Panc1 (cell line): ENCODE data around the gene SAMD14. TPM values are rescaled to one million over a fixed set of nuclear protein-coding genes. Genes with fewer than 3 reads are reported as not detected.
A peak's percentile ranks its signal among the peaks of the same experiment; 100 is the strongest.

ENCODE experiments used
- ATAC-seq: fragments of 200-7000 bp; cut with Tn5 transposase; 2 replicates; pipeline ENCODE4 v1.9.1; 2020; ENCODE audit warnings: mild to moderate bottlenecking, moderate library complexity
- BruUV-seq: library from RNA; stranded (reverse); fragments of 400-500 nt; replicated peaks from 2 replicates; lab custom pipeline; 2021; lab: Mats Ljungman, UMichigan
- CTCF ChIA-PET: fragments of 300-600 bp; sonication (Branson Sonifier 250); formaldehyde crosslinking; loops from one replicate; lab custom pipeline; 2022; ENCODE audit warnings: antibody characterized with exemption; lab: Charles Lee
- POLR2A ChIA-PET: fragments of 300-600 bp; sonication (Branson Sonifier 250); formaldehyde crosslinking; loops from one replicate; lab custom pipeline; 2022; ENCODE audit warnings: antibody characterized with exemption; lab: Charles Lee
- DNase-seq: peaks from one replicate; pipeline ENCODE4 v3.0.0-alpha.2; 2010; ENCODE audit warnings: low read depth, low spot score
- H3K27ac ChIP-seq: 2 replicates; pipeline ENCODE4 v1.5.1; 2011; ENCODE audit warnings: mild to moderate bottlenecking, low read length, inconsistent platforms
- H3K27me3 ChIP-seq: fragments of 200-500 bp; sonication (Bioruptor generic); 2 replicates; pipeline ENCODE4 v1.6.0; 2014; ENCODE audit warnings: low read length, inconsistent platforms; ENCODE audit not compliant: control insufficient read depth, insufficient read depth
- H3K36me3 ChIP-seq: fragments of 200-500 bp; sonication (Bioruptor generic); 2 replicates; pipeline ENCODE4 v1.5.1; 2014; ENCODE audit warnings: inconsistent platforms, mild to moderate bottlenecking, low read length, moderate library complexity; ENCODE audit not compliant: control insufficient read depth, insufficient read depth
- H3K4me1 ChIP-seq: 2 replicates; pipeline ENCODE4 v1.5.1; 2011; ENCODE audit warnings: inconsistent platforms, mild to moderate bottlenecking, low read length, moderate library complexity; ENCODE audit not compliant: control insufficient read depth, insufficient read depth
- H3K4me3 ChIP-seq, 2 experiments: 2 replicates each; pipeline ENCODE4 v1.5.1; 2011 to 2012; ENCODE audit warnings: low read depth in 2 of 2, low read length in 2 of 2, mild to moderate bottlenecking in 2 of 2, inconsistent platforms in 1 of 2, moderate library complexity in 1 of 2
- H3K9me3 ChIP-seq: fragments of 200-500 bp; sonication (Bioruptor generic); 2 replicates; pipeline ENCODE4 v1.5.1; 2014; ENCODE audit warnings: low read depth, mild to moderate bottlenecking, inconsistent platforms, low read length, moderate library complexity; ENCODE audit not compliant: control insufficient read depth, insufficient read depth
- POLR2AphosphoS5 ChIP-seq: IDR thresholded peaks from 2 replicates; pipeline ENCODE4 v1.6.1; 2012; ENCODE audit warnings: mild to moderate bottlenecking, low read depth, low read length, moderate library complexity
- SIN3A ChIP-seq: IDR thresholded peaks from 2 replicates; pipeline ENCODE4 v1.6.1; 2012; ENCODE audit warnings: low read depth, mild to moderate bottlenecking, low read length, moderate library complexity, borderline replicate concordance; ENCODE audit not compliant: insufficient read depth
- TCF7L2 ChIP-seq: IDR thresholded peaks from 2 replicates; pipeline ENCODE4 v1.6.1; 2011; ENCODE audit warnings: mild to moderate bottlenecking, low read depth, low read length, inconsistent platforms
- in situ Hi-C: cut with HindIII; loops from 2 replicates; pipeline ENCODE4 v1.10.0; 2016; ENCODE audit warnings: low sequenced_read_pairs, low pct_unique_long_range_greater_than_20kb
- intact Hi-C: fragments of 100-400 bp; cut with micrococcal nuclease; formaldehyde crosslinking; loops from one replicate; pipeline ENCODE4 v1.10.0; 2022; ENCODE audit not compliant: unreplicated experiment
- total RNA-seq: library from RNA; stranded (reverse); gene quantifications from one replicate; pipeline ENCODE4 v1.2.1, GENCODE V29; 2021; ENCODE audit not compliant: unreplicated experiment
- TF ChIP-seq, protein P1 (sequence below): fragments of 450-650 bp; IDR thresholded peaks from 2 replicates; pipeline ENCODE4 v1.5.1; 2017; ENCODE audit warnings: mild to moderate bottlenecking
- TF ChIP-seq, protein P2 (sequence below), 2 experiments: IDR thresholded peaks; 2 replicates each; pipeline ENCODE4 v1.6.1; 2011 to 2012; ENCODE audit warnings: low read depth in 2 of 2, control low read depth in 1 of 2, low read length in 1 of 2, mild to moderate bottlenecking in 1 of 2, moderate library complexity in 1 of 2; ENCODE audit not compliant: insufficient read depth in 1 of 2

The SAMD14 gene
- total RNA-seq, 1 experiment from 2014 or later: 6.9 TPM

DNA sequence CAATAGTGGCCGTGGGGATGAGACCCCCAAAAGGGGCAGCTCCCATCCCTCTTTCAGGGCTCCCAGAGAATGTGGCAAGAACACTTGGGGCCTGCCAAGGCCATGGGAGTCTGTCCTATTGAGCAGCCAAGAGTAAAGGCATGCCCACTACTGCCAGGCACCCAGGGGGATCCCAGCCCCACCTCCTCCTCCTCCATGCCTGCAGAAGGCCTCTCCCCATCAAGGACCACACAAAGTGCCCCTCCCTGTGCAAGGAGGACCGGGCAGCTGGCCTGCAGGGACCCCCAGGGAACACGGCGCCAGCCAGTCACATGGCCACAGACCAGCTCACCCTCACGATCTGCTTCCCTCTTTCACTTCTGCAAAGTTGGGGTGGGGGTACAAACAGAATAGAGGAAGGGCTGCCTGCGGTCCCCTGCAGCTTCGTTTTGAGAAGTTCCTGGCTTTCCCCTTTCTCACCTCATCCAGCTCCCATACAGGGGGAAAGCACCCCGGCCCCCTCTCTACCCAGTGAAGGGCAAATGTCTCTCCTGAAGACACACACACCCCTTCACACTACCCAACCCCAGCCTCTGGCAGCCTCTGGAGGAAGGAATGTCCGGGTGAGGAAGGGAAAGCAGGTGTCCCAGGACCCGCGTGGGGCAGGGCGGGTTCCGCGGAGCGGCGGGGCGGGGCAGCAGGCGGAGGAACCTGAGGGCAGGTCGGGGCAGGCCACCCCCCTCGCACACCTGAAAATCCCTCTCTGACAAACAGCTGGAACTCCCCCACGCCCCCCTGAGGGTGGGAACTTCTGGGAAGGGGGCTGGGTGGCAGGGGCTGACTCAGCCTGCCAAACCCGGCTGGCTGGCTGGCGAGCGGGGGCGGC lies 18.5 kb upstream of the SAMD14 start:
- H3K27ac ChIP-seq: peak overlapping the region; percentile 76
- peak overlapping the region; percentile 70 to 97 for H3K4me3 ChIP-seq
- no peaks in the 10 kb centered on the region for H3K27me3 ChIP-seq
- BruUV-seq: no TSS peak
- TF ChIP-seq, protein P1, sequence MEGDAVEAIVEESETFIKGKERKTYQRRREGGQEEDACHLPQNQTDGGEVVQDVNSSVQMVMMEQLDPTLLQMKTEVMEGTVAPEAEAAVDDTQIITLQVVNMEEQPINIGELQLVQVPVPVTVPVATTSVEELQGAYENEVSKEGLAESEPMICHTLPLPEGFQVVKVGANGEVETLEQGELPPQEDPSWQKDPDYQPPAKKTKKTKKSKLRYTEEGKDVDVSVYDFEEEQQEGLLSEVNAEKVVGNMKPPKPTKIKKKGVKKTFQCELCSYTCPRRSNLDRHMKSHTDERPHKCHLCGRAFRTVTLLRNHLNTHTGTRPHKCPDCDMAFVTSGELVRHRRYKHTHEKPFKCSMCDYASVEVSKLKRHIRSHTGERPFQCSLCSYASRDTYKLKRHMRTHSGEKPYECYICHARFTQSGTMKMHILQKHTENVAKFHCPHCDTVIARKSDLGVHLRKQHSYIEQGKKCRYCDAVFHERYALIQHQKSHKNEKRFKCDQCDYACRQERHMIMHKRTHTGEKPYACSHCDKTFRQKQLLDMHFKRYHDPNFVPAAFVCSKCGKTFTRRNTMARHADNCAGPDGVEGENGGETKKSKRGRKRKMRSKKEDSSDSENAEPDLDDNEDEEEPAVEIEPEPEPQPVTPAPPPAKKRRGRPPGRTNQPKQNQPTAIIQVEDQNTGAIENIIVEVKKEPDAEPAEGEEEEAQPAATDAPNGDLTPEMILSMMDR: no peak; the same call in 1 of the 2 replicates
- TF ChIP-seq SIN3A (peak; percentile 94; the same call in 1 of the 2 replicates), POLR2AphosphoS5 (no peak; the same call in 1 of the 2 replicates), TCF7L2 (no peak)
- TF ChIP-seq, protein P2, sequence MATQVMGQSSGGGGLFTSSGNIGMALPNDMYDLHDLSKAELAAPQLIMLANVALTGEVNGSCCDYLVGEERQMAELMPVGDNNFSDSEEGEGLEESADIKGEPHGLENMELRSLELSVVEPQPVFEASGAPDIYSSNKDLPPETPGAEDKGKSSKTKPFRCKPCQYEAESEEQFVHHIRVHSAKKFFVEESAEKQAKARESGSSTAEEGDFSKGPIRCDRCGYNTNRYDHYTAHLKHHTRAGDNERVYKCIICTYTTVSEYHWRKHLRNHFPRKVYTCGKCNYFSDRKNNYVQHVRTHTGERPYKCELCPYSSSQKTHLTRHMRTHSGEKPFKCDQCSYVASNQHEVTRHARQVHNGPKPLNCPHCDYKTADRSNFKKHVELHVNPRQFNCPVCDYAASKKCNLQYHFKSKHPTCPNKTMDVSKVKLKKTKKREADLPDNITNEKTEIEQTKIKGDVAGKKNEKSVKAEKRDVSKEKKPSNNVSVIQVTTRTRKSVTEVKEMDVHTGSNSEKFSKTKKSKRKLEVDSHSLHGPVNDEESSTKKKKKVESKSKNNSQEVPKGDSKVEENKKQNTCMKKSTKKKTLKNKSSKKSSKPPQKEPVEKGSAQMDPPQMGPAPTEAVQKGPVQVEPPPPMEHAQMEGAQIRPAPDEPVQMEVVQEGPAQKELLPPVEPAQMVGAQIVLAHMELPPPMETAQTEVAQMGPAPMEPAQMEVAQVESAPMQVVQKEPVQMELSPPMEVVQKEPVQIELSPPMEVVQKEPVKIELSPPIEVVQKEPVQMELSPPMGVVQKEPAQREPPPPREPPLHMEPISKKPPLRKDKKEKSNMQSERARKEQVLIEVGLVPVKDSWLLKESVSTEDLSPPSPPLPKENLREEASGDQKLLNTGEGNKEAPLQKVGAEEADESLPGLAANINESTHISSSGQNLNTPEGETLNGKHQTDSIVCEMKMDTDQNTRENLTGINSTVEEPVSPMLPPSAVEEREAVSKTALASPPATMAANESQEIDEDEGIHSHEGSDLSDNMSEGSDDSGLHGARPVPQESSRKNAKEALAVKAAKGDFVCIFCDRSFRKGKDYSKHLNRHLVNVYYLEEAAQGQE (IDR thresholded peaks at IDR 0.05; ENCODE audit: insufficient read depth in 1 of 2, low read depth in 2 of 2, low read length in 1 of 2): no peak
- H3K9me3 ChIP-seq: no peaks in the 10 kb centered on the region
- H3K4me1 ChIP-seq: peaks cover 44% of the 10 kb centered on the region
- POLR2A ChIA-PET: no interaction called here
- intact Hi-C loops: no loop called here
- in situ Hi-C loops: no loop called here
- CTCF ChIA-PET: interaction anchor here (0.9 kb wide), 1 partner anchor 14 kb away, joined by 3 read pairs; no protein-coding TSS in a partner anchor
- DNase-seq (no peak), ATAC-seq (peak; percentile 18)
- H3K36me3 ChIP-seq: peaks cover 21% of the 10 kb centered on the region; the same call in 1 of the 2 replicates

DNA sequence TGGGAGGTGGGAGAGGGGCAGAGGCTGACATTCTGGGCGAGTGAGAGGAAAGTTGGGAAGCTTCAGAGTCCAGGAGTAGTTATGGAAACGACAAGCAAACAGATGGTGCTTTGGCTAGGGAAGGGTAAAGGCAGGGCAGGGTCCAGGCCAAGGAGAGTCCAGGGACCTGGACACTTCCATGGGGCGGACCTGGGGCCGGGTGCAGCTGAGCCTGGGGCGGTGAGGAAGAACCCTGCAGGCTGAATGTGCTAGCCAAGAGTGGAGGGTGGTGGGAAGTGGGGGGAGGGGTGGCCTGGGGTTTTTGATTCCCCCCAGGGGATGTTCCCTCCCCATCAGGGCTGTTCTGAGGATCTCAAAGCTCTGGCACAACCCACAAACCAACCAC lies 17.9 kb upstream of the SAMD14 start:
- no peak for ATAC-seq
- Histone ChIP-seq H3K36me3 (peaks cover 21% of the 10 kb centered on the region; the same call in 1 of the 2 replicates), H3K4me3 (peak overlapping the region; percentile 70 to 97), H3K9me3 (no peaks in the 10 kb centered on the region), H3K27me3 (no peaks in the 10 kb centered on the region), H3K4me1 (peaks cover 37% of the 10 kb centered on the region), H3K27ac (peak overlapping the region; percentile 79)
- intact Hi-C loops (no loop called here), in situ Hi-C loops (no loop called here)
- TF ChIP-seq TCF7L2 (no peak), POLR2AphosphoS5 (no peak), SIN3A (no peak)
- TF ChIP-seq, protein P2 (IDR thresholded peaks at IDR 0.05; ENCODE audit: insufficient read depth in 1 of 2, low read depth in 2 of 2, low read length in 1 of 2): no peak
- TF ChIP-seq, protein P1: no peak
- DNase-seq: no peak
- CTCF ChIA-PET: interaction anchor here (0.9 kb wide), 1 partner anchor 14 kb away, joined by 3 read pairs; no protein-coding TSS in a partner anchor
- POLR2A ChIA-PET: no interaction called here
- BruUV-seq: no TSS peak
